Measurements from ENCODE around the gene CHD9. TPM values are rescaled to one million over a fixed set of nuclear protein-coding genes. Genes with fewer than 3 reads are reported as not detected.
"Not testable (repeated sequence)": the region's sequence is repeated elsewhere in the genome, so short reads cannot be mapped to it uniquely, and the experiment has no call there.

The CHD9 gene
- total and polyA plus RNA-seq, 9 donors: 22.6 to 94.8 (median 46.8) TPM

DNA sequence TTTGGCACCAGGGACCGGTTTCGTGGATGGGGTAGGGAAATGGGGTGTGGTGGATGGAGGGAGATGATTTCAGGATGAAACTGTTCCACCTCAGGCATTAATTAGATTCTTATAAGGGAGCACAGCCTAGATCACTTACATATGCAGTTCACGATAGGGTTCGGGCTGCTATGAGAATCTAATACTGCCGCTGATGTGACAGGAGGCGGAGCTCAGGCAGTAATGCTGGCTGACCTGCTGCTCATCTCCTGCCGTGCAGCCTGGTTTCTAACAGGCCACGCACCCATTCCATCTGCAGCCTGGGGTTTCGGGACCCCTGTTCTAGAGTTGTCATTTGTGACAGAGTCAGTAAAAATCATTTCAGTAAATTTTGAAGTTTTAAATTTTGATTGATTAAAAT, 99.7 kb downstream of the CHD9 start:
- no peak for DNase-seq
- peaks cover 12% of the 10 kb centered on the region for H3K9me3 ChIP-seq (replicated peaks; ENCODE audit: control insufficient read depth, low read depth, low read length)
- 23% methylated on average over 5 of the region's 9 CpGs for WGBS (ENCODE audit: insufficient coverage)
- no peaks in the 10 kb centered on the region for H3K27me3 ChIP-seq (ENCODE audit: control insufficient read depth, insufficient read depth, low read length)
- no peaks in the 10 kb centered on the region for H3K4me1 ChIP-seq (ENCODE audit: control insufficient read depth, insufficient read depth, low read length)
- no peak overlapping the region for H3K27ac ChIP-seq (ENCODE audit: low read length)
- no peak overlapping the region for H3K4me3 ChIP-seq (ENCODE audit: low read length)
- H3K36me3 ChIP-seq (ENCODE audit: control insufficient read depth, insufficient read depth, low read length): peaks cover 17% of the 10 kb centered on the region

DNA sequence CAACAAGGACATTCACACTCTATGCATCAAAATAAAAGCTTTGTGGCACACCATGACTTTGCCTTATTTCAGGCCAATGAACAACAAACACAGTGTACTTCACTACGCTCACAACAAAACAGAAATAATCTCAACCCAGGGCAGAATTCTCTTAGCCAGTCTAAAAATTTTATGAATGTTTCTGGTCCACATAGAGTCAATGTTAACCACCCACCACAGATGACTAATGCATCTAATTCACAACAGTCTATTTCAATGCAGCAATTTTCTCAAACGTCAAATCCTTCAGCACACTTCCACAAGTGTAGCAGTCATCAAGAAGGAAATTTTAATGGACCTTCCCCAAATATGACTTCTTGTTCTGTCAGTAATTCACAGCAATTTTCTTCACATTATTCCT, 101.7 kb downstream of the CHD9 start:
- Histone ChIP-seq H3K9me3 (replicated peaks; ENCODE audit: control insufficient read depth, low read depth, low read length) (no peaks in the 10 kb centered on the region), H3K4me1 (ENCODE audit: control insufficient read depth, insufficient read depth, low read length) (no peaks in the 10 kb centered on the region), H3K36me3 (ENCODE audit: control insufficient read depth, insufficient read depth, low read length) (peaks cover 17% of the 10 kb centered on the region), H3K4me3 (ENCODE audit: low read length) (no peak overlapping the region), H3K27ac (ENCODE audit: low read length) (no peak overlapping the region), H3K27me3 (ENCODE audit: control insufficient read depth, insufficient read depth, low read length) (no peaks in the 10 kb centered on the region)
- 86% methylated on average over 1 of the region's 2 CpGs for WGBS (ENCODE audit: insufficient coverage)
- DNase-seq: no peak

DNA sequence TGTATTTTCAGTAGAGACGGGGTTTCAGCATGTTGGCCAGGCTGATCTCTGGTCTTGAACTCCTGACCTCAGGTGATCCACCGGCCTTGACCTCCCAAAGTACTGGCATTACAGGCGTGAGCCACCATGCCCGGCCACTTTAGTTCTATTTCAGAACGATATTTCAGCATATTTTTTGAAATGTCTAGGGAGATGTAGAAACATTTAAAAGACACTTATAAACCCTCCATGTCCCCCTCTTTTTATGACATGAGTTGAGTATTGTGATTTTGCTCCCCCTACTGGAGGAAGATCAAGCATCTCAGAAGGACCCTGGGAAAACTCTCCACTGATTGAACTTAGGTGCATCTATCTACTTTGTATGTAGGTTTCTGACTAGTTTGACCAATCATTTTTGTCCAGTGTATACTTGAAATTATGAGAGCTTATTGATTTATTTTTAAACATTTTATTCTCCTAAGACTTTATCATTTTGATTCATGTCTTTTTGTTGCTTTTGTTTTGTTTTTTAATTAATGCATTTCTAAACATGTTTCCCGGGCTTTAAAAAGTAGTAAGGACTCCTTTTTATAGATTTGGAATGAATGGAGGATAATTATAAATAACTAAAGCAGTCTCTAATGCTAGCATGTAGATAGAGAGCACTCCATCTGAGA, 105.1 kb downstream of the CHD9 start:
- Histone ChIP-seq H3K27ac (ENCODE audit: low read length) (no peak overlapping the region), H3K36me3 (ENCODE audit: control insufficient read depth, insufficient read depth, low read length) (peaks cover 25% of the 10 kb centered on the region), H3K9me3 (replicated peaks; ENCODE audit: control insufficient read depth, low read depth, low read length) (no peaks in the 10 kb centered on the region), H3K4me3 (ENCODE audit: low read length) (no peak overlapping the region), H3K27me3 (ENCODE audit: control insufficient read depth, insufficient read depth, low read length) (no peaks in the 10 kb centered on the region), H3K4me1 (ENCODE audit: control insufficient read depth, insufficient read depth, low read length) (no peaks in the 10 kb centered on the region)
- DNase-seq: peak; percentile 72
- WGBS (ENCODE audit: insufficient coverage): 100% methylated on average over 1 of the region's 6 CpGs

DNA sequence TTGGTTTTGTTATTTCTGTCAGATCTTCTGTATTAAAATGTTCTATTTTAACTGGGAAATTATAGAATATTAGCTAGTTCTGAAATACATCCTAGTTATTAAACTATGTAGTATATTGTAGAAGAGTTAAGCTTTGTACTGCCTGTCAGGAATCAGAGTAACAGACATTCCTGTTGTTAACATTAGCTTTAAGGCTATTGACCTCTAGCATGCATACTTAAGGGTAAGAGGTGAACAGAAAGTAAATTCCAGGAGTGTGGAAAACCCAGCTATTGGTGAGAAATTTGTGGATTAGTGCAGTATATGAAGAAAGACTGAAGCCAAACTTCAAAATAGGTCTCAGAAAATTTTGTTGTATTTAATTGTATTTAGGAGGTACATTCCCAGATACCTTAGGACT, 111.3 kb downstream of the CHD9 start:
- Histone ChIP-seq H3K4me3 (ENCODE audit: low read length) (no peak overlapping the region), H3K9me3 (replicated peaks; ENCODE audit: control insufficient read depth, low read depth, low read length) (no peaks in the 10 kb centered on the region), H3K4me1 (ENCODE audit: control insufficient read depth, insufficient read depth, low read length) (no peaks in the 10 kb centered on the region), H3K27me3 (ENCODE audit: control insufficient read depth, insufficient read depth, low read length) (no peaks in the 10 kb centered on the region), H3K27ac (ENCODE audit: low read length) (no peak overlapping the region), H3K36me3 (ENCODE audit: control insufficient read depth, insufficient read depth, low read length) (peaks cover 8% of the 10 kb centered on the region)
- DNase-seq: no peak

DNA sequence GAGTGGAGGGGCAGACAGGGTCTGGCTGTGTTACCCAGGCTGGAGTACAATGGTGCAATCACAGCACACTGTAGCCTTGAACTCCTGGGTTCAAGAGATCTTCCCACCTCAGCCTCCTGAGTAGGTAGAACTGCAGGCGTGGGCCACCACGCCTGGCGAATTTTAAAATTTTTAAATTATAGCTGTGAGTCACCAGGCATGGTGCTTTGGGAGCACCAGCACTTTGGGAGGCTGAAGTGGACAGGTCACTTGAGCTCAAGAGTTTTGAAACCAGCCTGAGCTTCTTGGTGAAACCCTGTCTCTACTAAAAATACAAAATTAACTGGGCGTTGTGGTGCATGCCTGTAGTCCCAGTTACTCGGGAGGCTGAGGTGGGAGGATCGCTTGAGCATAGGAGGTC, 114.0 kb downstream of the CHD9 start:
- DNase-seq: no peak
- Histone ChIP-seq H3K27me3 (ENCODE audit: control insufficient read depth, insufficient read depth, low read length) (no peaks in the 10 kb centered on the region), H3K9me3 (replicated peaks; ENCODE audit: control insufficient read depth, low read depth, low read length) (no peaks in the 10 kb centered on the region), H3K27ac (ENCODE audit: low read length) (no peak overlapping the region), H3K4me3 (ENCODE audit: low read length) (no peak overlapping the region), H3K4me1 (ENCODE audit: control insufficient read depth, insufficient read depth, low read length) (no peaks in the 10 kb centered on the region), H3K36me3 (ENCODE audit: control insufficient read depth, insufficient read depth, low read length) (peaks cover 5% of the 10 kb centered on the region)
- no CpG with 5 or more reads among the region's 6 CpGs for WGBS (ENCODE audit: insufficient coverage)

DNA sequence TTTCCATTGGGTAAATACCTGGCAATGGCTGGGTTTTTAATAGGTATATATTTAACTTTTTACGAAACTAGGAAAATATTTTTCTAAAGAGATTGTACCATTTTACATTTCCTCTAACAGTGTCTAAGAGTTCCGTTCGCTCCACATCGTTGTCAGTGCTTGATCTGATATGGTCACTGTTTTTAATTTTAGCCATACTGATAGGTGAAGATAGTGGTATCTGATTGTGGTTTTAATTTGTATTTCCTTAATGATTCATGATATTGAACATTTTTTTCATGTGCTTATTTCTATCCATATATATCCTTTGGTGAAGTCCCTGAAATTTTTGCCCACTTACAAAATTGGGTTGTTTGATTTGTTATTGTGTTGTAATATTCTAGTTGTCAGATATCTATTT, 117.7 kb downstream of the CHD9 start:
- H3K4me3 ChIP-seq (ENCODE audit: low read length): no peak overlapping the region
- H3K36me3 ChIP-seq (ENCODE audit: control insufficient read depth, insufficient read depth, low read length): peaks cover 3% of the 10 kb centered on the region
- no peak overlapping the region for H3K27ac ChIP-seq (ENCODE audit: low read length)
- H3K9me3 ChIP-seq (replicated peaks; ENCODE audit: control insufficient read depth, low read depth, low read length): no peaks in the 10 kb centered on the region
- H3K27me3 ChIP-seq (ENCODE audit: control insufficient read depth, insufficient read depth, low read length): no peaks in the 10 kb centered on the region
- WGBS (ENCODE audit: insufficient coverage): no CpG with 5 or more reads among the region's 4 CpGs
- no peak for DNase-seq
- no peaks in the 10 kb centered on the region for H3K4me1 ChIP-seq (ENCODE audit: control insufficient read depth, insufficient read depth, low read length)

DNA sequence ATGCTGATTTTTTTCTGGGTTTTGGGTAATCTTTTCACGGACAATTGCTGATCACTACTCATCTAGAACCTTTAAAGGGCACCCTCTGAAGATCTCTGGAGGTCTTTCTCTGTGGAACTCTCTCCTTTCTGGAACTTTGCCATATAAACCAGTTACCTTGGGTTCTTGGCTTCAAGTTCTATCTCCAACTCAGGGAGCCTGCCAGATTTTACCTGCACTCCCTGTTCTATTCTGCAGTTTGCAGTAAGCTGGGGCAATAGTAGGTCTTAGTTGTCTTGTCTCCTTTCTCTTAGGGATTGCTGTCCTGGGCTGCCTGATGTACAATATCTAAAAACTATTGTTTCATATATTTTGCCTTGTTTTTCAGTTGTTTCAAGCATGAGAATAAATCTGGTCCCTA, 120.3 kb downstream of the CHD9 start:
- Histone ChIP-seq H3K9me3 (replicated peaks; ENCODE audit: control insufficient read depth, low read depth, low read length) (no peaks in the 10 kb centered on the region), H3K4me3 (ENCODE audit: low read length) (no peak overlapping the region), H3K27ac (ENCODE audit: low read length) (no peak overlapping the region), H3K4me1 (ENCODE audit: control insufficient read depth, insufficient read depth, low read length) (no peaks in the 10 kb centered on the region), H3K36me3 (ENCODE audit: control insufficient read depth, insufficient read depth, low read length) (peaks cover 3% of the 10 kb centered on the region), H3K27me3 (ENCODE audit: control insufficient read depth, insufficient read depth, low read length) (no peaks in the 10 kb centered on the region)
- no CpG with 5 or more reads among the region's 1 CpG for WGBS (ENCODE audit: insufficient coverage)
- no peak for DNase-seq

DNA sequence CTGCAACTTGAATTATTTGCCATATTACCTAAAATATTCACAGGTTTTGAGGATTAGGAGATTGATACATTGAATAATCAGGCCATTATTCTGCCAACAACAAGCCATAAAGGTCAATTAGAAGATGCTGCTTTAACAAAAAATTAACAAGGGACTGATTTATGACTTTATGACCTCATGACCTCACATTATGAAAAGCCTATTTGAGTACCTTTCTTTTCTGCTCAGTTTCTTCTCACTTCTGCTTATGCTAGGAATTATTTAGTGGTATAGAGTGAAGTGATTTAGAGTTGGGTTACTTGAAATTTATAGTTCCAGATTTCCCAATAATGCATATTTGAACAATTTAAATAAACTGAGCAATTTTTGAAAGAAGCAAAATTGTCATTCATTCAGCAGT, 121.6 kb downstream of the CHD9 start:
- no peaks in the 10 kb centered on the region for H3K9me3 ChIP-seq (replicated peaks; ENCODE audit: control insufficient read depth, low read depth, low read length)
- DNase-seq: no peak
- no peaks in the 10 kb centered on the region for H3K4me1 ChIP-seq (ENCODE audit: control insufficient read depth, insufficient read depth, low read length)
- H3K4me3 ChIP-seq (ENCODE audit: low read length): no peak overlapping the region
- no peaks in the 10 kb centered on the region for H3K27me3 ChIP-seq (ENCODE audit: control insufficient read depth, insufficient read depth, low read length)
- H3K36me3 ChIP-seq (ENCODE audit: control insufficient read depth, insufficient read depth, low read length): peaks cover 3% of the 10 kb centered on the region
- H3K27ac ChIP-seq (ENCODE audit: low read length): no peak overlapping the region

DNA sequence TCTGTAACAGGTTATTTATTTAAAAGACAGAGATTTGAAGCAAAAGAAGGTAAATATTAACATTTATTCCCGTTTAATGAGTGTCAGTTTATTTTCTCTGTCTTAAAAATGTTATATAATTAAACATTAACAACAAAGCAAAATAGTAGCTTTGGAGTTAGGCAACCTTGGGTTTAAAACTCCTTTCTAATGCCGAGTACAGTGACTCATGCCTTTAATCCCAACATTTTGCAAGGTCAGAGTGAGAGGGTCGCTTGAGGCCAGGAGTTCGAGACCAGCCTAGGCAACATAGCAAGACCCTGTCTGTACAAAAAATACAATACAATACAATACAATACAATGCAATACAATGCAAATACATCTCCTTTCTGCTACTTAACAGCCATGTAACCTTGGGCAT, 128.7 kb downstream of the CHD9 start:
- no peak overlapping the region for H3K4me3 ChIP-seq (ENCODE audit: low read length)
- 100% methylated on average over 1 of the region's 4 CpGs for WGBS (ENCODE audit: insufficient coverage)
- H3K4me1 ChIP-seq (ENCODE audit: control insufficient read depth, insufficient read depth, low read length): no peaks in the 10 kb centered on the region
- H3K27me3 ChIP-seq (ENCODE audit: control insufficient read depth, insufficient read depth, low read length): no peaks in the 10 kb centered on the region
- H3K36me3 ChIP-seq (ENCODE audit: control insufficient read depth, insufficient read depth, low read length): peaks cover 21% of the 10 kb centered on the region
- no peak overlapping the region for H3K27ac ChIP-seq (ENCODE audit: low read length)
- no peak for DNase-seq
- peaks cover 14% of the 10 kb centered on the region for H3K9me3 ChIP-seq (replicated peaks; ENCODE audit: control insufficient read depth, low read depth, low read length)

DNA sequence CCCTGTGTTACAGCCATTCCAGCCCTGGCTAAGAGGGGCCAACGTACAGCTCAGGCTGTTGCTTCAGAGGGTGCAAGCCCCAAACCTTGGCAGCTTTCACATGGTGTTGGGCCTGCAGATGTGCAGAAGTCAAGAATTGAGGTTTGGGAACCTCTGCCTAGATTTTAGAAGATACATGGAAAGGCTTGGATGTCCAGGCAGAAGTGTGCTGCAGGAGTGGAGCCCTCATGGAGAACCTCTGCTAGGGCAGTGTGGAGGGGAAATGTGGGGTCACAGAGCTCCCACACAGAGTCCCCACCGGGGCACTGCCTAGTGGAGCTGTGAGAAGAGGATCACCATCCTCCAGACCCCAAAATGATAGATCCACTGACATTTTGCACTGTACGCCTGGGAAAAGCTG, 130.9 kb downstream of the CHD9 start:
- not testable (repeated sequence) for H3K27me3 ChIP-seq (ENCODE audit: control insufficient read depth, insufficient read depth, low read length); H3K4me3 ChIP-seq (ENCODE audit: low read length); H3K4me1 ChIP-seq (ENCODE audit: control insufficient read depth, insufficient read depth, low read length); DNase-seq; H3K27ac ChIP-seq (ENCODE audit: low read length)
- Histone ChIP-seq H3K9me3 (replicated peaks; ENCODE audit: control insufficient read depth, low read depth, low read length) (peaks cover 14% of the 10 kb centered on the region), H3K36me3 (ENCODE audit: control insufficient read depth, insufficient read depth, low read length) (peaks cover 21% of the 10 kb centered on the region)
- WGBS (ENCODE audit: insufficient coverage): 100% methylated on average over 1 of the region's 3 CpGs

DNA sequence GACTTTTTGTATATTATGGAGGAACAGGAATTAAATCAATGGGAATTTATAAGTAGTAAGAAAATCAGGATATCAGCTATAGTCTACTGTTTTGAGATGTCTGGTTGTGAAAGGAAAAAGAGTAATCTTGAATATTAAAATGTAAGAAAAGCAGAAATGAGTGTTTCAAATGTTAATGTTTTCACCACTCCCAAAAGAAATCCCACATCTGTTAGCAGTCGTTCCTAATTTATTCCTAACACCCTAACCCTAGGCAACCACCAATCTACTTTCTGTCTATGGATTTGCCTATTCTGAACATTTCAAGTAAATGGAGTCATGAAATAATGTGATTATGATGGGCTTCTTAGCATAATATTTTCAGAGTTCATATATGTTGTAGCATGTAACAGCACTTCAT, 133.0 kb downstream of the CHD9 start:
- WGBS (ENCODE audit: insufficient coverage): no CpG with 5 or more reads among the region's 1 CpG
- peaks cover 14% of the 10 kb centered on the region for H3K9me3 ChIP-seq (replicated peaks; ENCODE audit: control insufficient read depth, low read depth, low read length)
- H3K4me1 ChIP-seq (ENCODE audit: control insufficient read depth, insufficient read depth, low read length): no peaks in the 10 kb centered on the region
- no peak overlapping the region for H3K27ac ChIP-seq (ENCODE audit: low read length)
- DNase-seq: no peak
- H3K36me3 ChIP-seq (ENCODE audit: control insufficient read depth, insufficient read depth, low read length): peaks cover 21% of the 10 kb centered on the region
- no peaks in the 10 kb centered on the region for H3K27me3 ChIP-seq (ENCODE audit: control insufficient read depth, insufficient read depth, low read length)
- H3K4me3 ChIP-seq (ENCODE audit: low read length): no peak overlapping the region

Measured in muscle of leg (tissue), 11 donors.